ENCODE data around the gene FRMPD4. TPM values are rescaled to one million over a fixed set of nuclear protein-coding genes. Genes with fewer than 3 reads are reported as not detected.

The FRMPD4 gene
- total and polyA plus RNA-seq, 10 of the 15 experiments (the other 5 are each of a cell fraction or from before 2014, with no cell fraction given): not detected

- FAIRE-seq: peak; percentile 66
- WGBS (ENCODE audit: insufficient coverage, insufficient replicate concordance, low lambda C conversion rate, missing lambda C conversion rate): 13% methylated on average over 4 of the region's 4 CpGs
- Histone ChIP-seq H3K9me3 (replicated peaks; ENCODE audit: control insufficient read depth, insufficient read depth, low read length) (no peaks in the 10 kb centered on the region), H3K27ac (ENCODE audit: control insufficient read depth, insufficient read depth) (no peak overlapping the region), H2AFZ (ENCODE audit: control insufficient read depth, low read depth, low read length) (peak overlapping the region; percentile 29), H3K9ac (ENCODE audit: control insufficient read depth, insufficient read depth, low read length) (no peak overlapping the region), H3K79me2 (ENCODE audit: control insufficient read depth, insufficient read depth, low read length) (no peaks in the 10 kb centered on the region), H3K36me3 (ENCODE audit: control insufficient read depth in 2 of 2, insufficient read depth in 2 of 2, low read length in 1 of 2) (no peaks in the 10 kb centered on the region), H4K20me1 (ENCODE audit: control insufficient read depth, insufficient read depth) (no peaks in the 10 kb centered on the region), H3K4me3 (no peak overlapping the region), H3K4me1 (ENCODE audit: control insufficient read depth, insufficient read depth, low read length) (no peaks in the 10 kb centered on the region; the same call in 1 of the 2 replicates), H3K4me2 (ENCODE audit: control insufficient read depth, insufficient read depth) (peak overlapping the region; percentile 13; the same call in 1 of the 2 replicates), H3K27me3 (replicated peaks in 1 of 2; ENCODE audit: control insufficient read depth in 2 of 2, insufficient read depth in 2 of 2, low read length in 1 of 2) (no peaks in the 10 kb centered on the region; a peak in 1 of 4 replicates)
- ChIA-PET CTCF (interaction anchor here (1.1 to 3.1 kb wide), 5 partner anchors 9 to 778 kb away, joined by 3 to 12 read pairs (median 9); no protein-coding TSS in a partner anchor), POLR2A (no interaction called here), SMC1A (ENCODE audit: uncharacterized antibody, unreplicated experiment) (interaction anchor here (0.9 to 2.1 kb wide), 5 partner anchors 8 to 1096 kb away, joined by 3 to 6 read pairs (median 3); no protein-coding TSS in a partner anchor), RAD21 (ENCODE audit: unreplicated experiment) (interaction anchor here (1.2 to 1.3 kb wide), 2 partner anchors 131 to 1039 kb away, joined by 3 to 4 read pairs; no protein-coding TSS in a partner anchor)
- DNase-seq (ENCODE audit: low read depth, low spot score): no peak
- no TSS peak for BruUV-seq (replicated peaks)
- in situ Hi-C loops (cut with MboI) (no loop called here), intact Hi-C loops (cut with micrococcal nuclease; ENCODE audit: unreplicated experiment) (no loop called here)
- ATAC-seq: peak; percentile 76
- TF ChIP-seq ATF3 (IDR thresholded peaks at IDR 0.05; ENCODE audit: borderline replicate concordance, extremely low read depth, low read depth, low read length) (no peak), RBBP5 (conservative IDR thresholded peaks at IDR 0.05) (no peak), SP1 (IDR thresholded peaks at IDR 0.05; ENCODE audit: low read depth, low read length) (no peak), BACH1 (IDR thresholded peaks at IDR 0.05; ENCODE audit: borderline replicate concordance) (no peak), SMARCA5 (IDR thresholded peaks at IDR 0.05) (no peak), RELB (IDR thresholded peaks at IDR 0.05; ENCODE audit: low read depth) (peak; percentile 46; the same call in 1 of the 2 replicates), CHD1 (IDR thresholded peaks at IDR 0.05; ENCODE audit: low read depth, low read length) (no peak), HDGF (IDR thresholded peaks at IDR 0.05) (no peak), SUPT20H (IDR thresholded peaks at IDR 0.05; ENCODE audit: borderline replicate concordance, control insufficient read depth, low read depth, low read length) (no peak), DPF2 (IDR thresholded peaks at IDR 0.05) (no peak), CEBPZ (IDR thresholded peaks at IDR 0.05; ENCODE audit: low read depth, low read length) (no peak), ZZZ3 (IDR thresholded peaks at IDR 0.05; ENCODE audit: control insufficient read depth, insufficient read length, low read depth) (no peak), PAX5 (IDR thresholded peaks at IDR 0.05; ENCODE audit: borderline replicate concordance, low read depth, low read length) (no peak), BCL3 (IDR thresholded peaks at IDR 0.05; ENCODE audit: borderline replicate concordance, insufficient read depth, low read depth, low read length, poor library complexity, severe bottlenecking) (no peak), EZH2 (IDR thresholded peaks at IDR 0.05; ENCODE audit: borderline replicate concordance, control insufficient read depth, low read depth, low read length) (no peak), SREBF1 (IDR thresholded peaks at IDR 0.05; ENCODE audit: low read length) (no peak), BMI1 (IDR thresholded peaks at IDR 0.05; ENCODE audit: borderline replicate concordance) (peak; percentile 90), CBX3 (IDR thresholded peaks at IDR 0.05; ENCODE audit: borderline replicate concordance, low read depth) (no peak)
Observed at GRCh38 chrX:12570859-12571501, 432.7 kb downstream of the FRMPD4 start.

All from GM12878 (cell line).